ENCODE measurements around the gene IL1RL1.

The IL1RL1 gene

GRCh38 chr2:102337481-102338386, 26.4 kb downstream of the IL1RL1 start:
- no peak for DNase-seq

- no peak for DNase-seq
These were observed 29.4 kb downstream of the IL1RL1 start for GRCh38 chr2:102340778-102341177.

GRCh38 chr2:102342888-102343287, 31.5 kb downstream of the IL1RL1 start:
- no peak for DNase-seq

DNA sequence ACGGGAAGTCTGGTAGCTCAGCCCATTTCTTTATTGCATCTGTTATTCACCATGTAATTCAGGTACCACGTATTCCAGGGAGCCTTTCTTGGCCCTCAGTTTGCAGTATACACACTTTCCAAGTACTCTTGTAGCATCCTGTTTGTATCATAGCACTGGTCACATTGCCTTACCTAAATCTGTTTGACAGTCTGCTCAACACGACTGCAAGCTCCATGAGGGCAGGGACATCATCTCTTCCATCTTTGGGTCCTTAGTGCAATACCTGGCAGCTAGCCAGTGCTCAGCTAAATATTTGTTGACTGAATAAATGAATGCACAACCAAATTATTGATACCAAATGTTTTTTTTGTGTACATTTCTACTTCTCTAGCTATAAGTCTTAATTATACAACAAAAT, 33.0 kb downstream of the IL1RL1 start:
- DNase-seq = no peak

DNA sequence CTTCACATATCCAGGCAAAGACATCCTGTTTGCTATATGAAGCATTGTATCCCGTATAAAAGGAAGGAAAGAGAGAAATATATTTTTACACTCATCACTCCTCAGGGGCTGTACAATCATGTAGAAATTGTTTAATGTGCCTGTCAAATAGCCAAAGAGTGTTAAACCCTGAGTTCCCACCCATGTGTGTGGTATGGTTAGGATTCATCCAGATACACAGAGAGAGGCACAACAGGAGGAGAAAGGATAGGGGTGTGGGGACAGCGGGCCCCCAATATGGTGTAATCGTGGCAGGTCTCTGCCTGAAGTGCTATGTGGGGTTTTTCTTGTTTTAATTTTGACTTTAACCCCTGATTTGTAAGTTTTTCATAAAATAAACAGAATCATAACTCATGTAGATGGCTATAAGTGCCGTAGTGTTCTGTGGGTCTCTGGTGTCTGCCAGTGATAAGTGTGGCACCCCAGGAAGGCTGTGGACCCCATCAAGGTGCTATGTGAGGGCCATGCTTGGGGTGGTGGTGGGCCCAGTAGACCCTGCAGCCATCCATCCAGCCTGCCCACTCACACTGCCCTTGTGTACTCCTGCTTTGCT, 34.1 kb downstream of the IL1RL1 start:
- DNase-seq = no peak

GRCh38 chr2:102346381-102347130, 35.2 kb downstream of the IL1RL1 start:
- no peak for DNase-seq

- no peak for DNase-seq
These were observed 38.9 kb downstream of the IL1RL1 start for GRCh38 chr2:102350137-102350793.

DNA sequence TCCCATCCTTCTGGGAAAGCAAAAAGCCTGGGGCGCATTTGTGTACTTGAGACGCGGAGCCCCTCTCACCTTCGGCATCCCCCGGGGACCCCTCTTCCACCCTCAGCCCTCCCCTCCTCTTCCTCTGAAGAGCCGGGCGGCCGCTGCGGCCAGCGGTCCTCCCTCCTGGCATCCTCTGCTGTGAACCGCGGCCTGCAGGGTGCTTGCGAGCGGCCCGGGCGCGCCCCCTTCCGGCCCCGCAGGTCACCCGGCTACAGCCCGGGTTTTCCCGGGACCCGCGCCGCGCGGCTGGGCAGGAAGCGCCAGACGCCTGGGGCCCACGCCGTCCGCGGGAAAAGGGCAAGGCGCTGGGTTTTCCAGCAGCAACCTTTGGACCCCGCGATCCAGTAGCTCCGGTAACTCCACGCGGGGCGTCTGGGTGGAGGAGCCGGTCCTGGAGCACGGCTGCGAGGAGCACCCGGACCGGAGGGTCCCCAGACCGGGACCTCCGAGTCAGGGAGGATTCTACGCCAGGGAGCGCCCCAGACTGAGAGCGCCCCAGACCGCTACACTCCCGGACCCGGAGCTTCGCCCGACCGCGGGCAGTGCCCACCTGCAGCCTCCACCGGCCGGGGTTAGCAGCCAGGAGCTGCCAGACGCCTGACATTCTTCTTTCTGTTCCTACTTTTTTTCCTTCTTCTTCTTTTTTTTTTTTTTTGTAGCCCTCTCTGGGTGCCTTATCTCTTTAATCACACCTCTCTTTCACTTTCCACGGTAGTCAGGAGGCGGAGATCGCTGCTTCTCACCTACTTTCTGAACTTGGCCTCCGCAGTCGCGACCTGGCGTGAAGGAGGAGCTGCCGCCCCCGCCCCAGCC, 44.4 kb downstream of the IL1RL1 start, which contains the start of gene IL18R1:
TSS of gene IL18R1 (plus strand) at position 271 of the 855 bp plus-strand sequence. CDS start 6,865 bp downstream, outside the sequence.
- no peak for DNase-seq

DNA sequence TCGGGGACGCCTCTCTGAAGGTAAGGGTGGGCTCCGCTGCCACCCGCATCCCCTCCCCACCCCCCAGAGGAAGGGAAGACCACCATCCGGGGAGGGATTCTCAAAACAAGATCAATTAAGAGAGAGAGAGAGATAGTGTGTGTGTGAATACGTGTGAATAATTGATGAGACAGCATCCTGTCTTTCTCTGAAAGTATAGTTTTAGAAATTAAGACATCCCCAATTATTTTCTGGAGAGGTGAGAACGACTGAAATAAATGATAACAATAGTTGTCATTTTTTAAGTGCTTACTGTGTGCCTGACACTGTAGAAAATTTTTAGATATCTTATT, 45.0 kb downstream of the IL1RL1 start:
- no peak for DNase-seq

DNA sequence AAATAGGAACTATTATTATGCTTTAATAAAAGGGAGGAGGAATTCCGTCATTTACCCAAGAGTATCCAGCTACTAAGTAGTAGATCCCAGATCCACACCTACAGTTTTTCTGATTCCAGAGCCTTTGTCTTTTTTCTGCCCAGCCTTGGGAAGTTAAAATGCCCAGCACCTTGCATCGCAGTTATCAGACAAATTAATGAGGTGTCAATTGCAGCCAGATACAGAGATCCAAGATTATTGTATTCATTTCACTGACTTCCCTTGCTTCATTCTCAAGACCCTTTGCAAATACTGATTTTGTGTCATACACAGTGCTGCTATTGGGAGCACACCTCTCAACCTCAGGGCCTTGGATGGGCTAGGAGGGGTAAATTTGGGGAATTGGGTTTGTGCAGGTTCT, 45.4 kb downstream of the IL1RL1 start:
- no peak for DNase-seq

DNA sequence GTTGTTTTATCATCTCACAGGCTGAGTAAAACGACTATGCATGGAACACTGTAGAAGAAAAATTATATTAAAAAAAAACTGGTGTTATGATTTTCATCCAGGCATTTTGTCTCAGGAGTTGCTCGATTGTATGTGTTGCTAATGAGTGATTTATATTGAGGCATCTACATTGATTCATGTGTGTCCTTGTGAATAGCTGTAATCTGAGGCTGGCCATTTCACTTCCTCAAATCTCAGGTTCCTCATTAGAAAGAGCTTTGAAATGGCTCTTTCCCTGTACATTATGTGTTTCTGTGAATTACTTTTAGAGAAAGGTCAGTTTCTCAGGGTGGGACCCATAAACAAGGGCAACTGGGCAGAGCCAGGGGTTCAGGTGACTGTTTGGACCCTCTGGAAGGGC, 46.6 kb downstream of the IL1RL1 start:
- DNase-seq = no peak

DNA sequence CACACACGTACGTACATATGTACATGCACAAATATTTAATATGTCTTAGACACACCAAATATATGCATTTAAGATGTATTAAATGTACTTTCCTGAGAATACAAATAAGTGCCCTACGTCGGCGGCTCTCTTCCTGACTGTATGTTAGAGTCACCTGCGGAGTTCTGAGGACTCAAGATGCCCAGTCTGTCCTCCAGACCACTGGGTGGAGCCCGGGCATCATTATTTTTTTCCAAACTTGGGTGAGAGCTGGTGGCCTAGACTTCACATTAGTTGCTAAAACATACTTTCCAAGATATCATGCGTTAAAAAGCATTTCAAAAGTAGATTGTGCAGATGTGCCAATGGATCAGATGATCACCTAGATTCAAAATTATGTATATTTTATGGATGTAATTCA, 47.1 kb downstream of the IL1RL1 start:
- DNase-seq = no peak

- DNase-seq = no peak
These were observed 48.2 kb downstream of the IL1RL1 start for GRCh38 chr2:102359527-102359926.

GRCh38 chr2:102361632-102362241, 50.4 kb downstream of the IL1RL1 start:
- DNase-seq = no peak

DNA sequence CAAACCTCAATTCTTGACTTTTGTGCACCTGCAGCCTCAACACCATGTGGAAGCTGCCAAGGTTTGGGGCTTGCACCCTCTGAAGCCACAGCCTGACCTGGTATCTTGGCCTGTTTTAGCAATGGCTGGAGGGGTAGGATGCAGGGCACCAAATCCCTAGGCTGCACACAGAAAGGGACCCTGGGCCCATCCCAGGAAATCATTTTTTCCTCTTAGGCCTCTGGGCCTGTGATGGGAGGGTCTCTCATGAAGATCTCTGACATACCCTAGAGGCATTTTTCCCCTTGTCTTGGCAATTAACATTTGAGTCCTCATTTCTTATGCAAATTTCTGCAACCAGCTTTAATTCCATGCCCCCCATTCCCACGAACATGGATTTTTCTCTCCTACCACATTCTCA, 54.4 kb downstream of the IL1RL1 start:
- no peak for DNase-seq

GRCh38 chr2:102366406-102367112, 55.2 kb downstream of the IL1RL1 start:
- DNase-seq = no peak

DNA sequence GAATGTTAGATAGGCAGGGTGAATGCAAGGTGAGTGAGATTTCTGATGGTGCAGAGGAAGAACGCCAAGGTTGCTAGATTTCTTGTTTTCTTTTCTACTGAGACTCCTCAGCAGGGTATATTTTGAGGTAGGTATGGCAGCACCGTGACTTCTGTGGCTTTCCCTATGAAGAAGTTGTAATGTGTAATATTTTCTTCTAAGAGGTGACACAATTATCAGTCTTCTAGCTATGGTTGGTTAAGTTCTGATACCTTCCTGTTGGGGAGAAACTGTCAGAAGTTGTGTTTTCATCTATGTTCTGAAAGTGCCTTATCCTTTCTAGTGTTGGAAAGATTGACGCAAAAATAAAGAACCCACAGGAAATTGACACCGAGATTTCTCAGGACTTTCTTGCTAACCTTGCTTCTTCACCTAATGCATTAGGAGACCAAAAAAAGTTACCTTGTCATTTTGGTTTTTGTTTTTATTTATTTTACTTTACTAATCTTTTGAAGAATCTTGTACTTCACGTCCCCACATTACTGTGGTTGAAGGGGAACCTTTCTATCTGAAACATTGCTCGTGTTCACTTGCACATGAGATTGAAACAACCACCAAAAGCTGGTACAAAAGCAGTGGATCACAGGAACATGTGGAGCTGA, 56.1 kb downstream of the IL1RL1 start:
- no peak for DNase-seq

DNA sequence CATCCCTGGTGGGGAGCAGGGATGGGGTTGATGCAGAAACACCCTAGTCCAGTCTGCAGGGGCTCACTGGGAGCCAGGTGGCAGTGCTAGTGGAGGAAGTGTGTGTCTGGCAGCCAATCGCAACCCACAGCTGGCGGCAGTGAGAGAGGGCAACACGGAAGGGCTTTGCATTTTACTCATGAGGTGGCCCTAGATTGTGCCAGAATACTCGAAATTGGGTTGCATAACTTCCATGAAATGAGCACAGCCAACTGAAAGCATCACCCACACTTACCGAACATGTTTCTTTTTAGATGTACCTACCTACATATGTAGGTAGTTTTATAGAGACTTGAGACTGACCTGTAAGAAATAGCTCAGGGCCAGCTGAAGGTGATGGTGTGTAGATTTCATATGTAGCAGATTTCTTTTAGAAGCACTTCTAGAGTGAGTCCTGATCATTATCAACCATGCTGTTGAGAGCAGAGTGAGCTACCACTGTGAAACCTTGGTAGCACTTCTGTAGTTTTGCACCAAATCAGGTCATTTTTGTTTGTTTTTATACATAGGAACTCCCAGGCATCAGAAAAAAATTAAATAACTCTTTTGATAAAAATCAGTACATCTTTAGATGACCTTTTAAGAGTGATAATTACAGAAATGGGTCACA, 57.2 kb downstream of the IL1RL1 start:
- no peak for DNase-seq

- DNase-seq = no peak
These were observed 58.5 kb downstream of the IL1RL1 start for GRCh38 chr2:102369866-102370265.

DNA sequence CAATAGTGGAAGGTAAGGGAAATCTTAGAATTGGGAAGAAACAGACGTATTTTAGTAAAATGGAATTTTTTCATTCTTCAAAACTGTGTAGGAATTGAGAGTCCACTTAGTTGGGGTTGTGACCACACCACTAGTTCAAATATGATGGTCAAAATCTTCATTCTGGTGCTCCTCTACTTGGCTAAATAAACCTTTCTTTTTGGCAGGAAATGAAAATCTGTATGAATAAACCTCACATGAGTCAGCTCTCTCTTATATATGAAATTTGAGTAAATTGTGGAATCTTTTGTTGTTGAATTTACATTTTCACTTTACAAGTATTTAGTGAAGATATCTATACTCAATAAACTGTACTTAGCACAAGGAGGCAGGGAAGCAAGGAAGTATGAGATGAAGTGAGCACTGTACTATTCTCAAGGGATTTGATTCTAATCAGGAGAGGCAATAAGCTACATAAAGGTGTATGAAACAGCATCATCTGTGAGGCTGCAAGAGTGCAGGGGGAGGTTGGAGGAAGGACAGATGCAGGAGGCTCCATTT, 64.8 kb downstream of the IL1RL1 start:
- no peak for DNase-seq

All from NCI-H1436 treated with DMSO at 0.1 percent for 48 hours (cell line).